H1 (cell line): ENCODE data around the gene FREM2. TPM values are rescaled to one million over a fixed set of nuclear protein-coding genes. Genes with fewer than 3 reads are reported as not detected.

Experiments used
- ASH2L ChIP-seq: fragments of 200-600, 300-600 bp; sonication (generic); IDR thresholded peaks from one replicate; pipeline ENCODE4 v1.7.1; 2017; ENCODE audit warnings: low read length
- BCL11A ChIP-seq, 2 experiments: IDR thresholded peaks; one replicate each; pipeline ENCODE4 v1.6.1; 2011; ENCODE audit warnings: low read depth in 2 of 2, low read length in 2 of 2, mild to moderate bottlenecking in 2 of 2
- CHD7 ChIP-seq: fragments of 300-600 bp; sonication (generic); IDR thresholded peaks from 2 replicates; pipeline ENCODE4 v1.7.1; 2012; ENCODE audit warnings: low read length, moderate library complexity, mild to moderate bottlenecking, inconsistent platforms; ENCODE audit not compliant: insufficient replicate concordance
- EGR1 ChIP-seq: IDR thresholded peaks from 2 replicates; pipeline ENCODE4 v1.6.1; 2011; ENCODE audit warnings: low read depth, low read length, borderline replicate concordance
- HDAC6 ChIP-seq: IDR thresholded peaks from one replicate; pipeline ENCODE4 v1.7.1; 2012; ENCODE audit warnings: low read depth, mild to moderate bottlenecking, inconsistent platforms, low read length, moderate library complexity
- SP4 ChIP-seq: IDR thresholded peaks from 2 replicates; pipeline ENCODE4 v1.6.1; 2012; ENCODE audit warnings: low read length, inconsistent platforms
- TBP ChIP-seq: IDR thresholded peaks from 2 replicates; pipeline ENCODE4 v1.6.1; 2011; ENCODE audit warnings: low read depth, low read length, improper control_type of control experiment
- polyA plus RNA-seq, 7 experiments: library from polyadenylated mRNA; depleted of rRNA in 3 of 7; stranded (reverse) in 5 of 7; unstranded in 2 of 7; fragments of >200 nt in 5 of 7; fragments of 200-250 nt in 2 of 7; gene quantifications; 1 replicate in 5 of 7; 2 replicates in 1 of 7; 4 replicates in 1 of 7; pipeline versions ENCODE4 v1.2.1 to v1.2.3, GENCODE V29; 2011 to 2013; ENCODE audit warnings: missing spikeins in 2 of 7, mixed read lengths in 2 of 7
- total RNA-seq: library from RNA; stranded (reverse); fragmentation: NEBNext Ultra II Directional; extraction: Animal tissue kit (Norgen Biotek cat#: 25700); gene quantifications from 2 replicates; pipeline ENCODE4 v1.2.1, GENCODE V29; 2021

Gene FREM2
- total and polyA plus RNA-seq, 2 of the 8 experiments (the other 6 are each of a cell fraction or from before 2014, with no cell fraction given), result 11.6 to 22.8 TPM

GRCh38 chr13:38656699-38657098 lies 30.2 kb upstream of the FREM2 start (continued):
- no peak for TF ChIP-seq HDAC6
- no peak for TF ChIP-seq SP4
- TF ChIP-seq TBP, result no peak
- no peak for TF ChIP-seq EGR1
- TF ChIP-seq ASH2L, result no peak
- TF ChIP-seq BCL11A (IDR thresholded peaks at IDR 0.05; ENCODE audit: low read depth in 2 of 2, low read length in 2 of 2), result no peak
- TF ChIP-seq CHD7, result no peak
